Adrenal gland (tissue), 12 donors: ENCODE data around the gene PBX3. TPM values are rescaled to one million over a fixed set of nuclear protein-coding genes. Genes with fewer than 3 reads are reported as not detected.
A peak's percentile ranks its signal among the peaks of the same experiment; 100 is the strongest.

ENCODE experiments used
- DNase-seq, 7 donors: peaks; one replicate each; pipeline ENCODE4 v3.0.0-alpha.2; 2019 to 2020
- H3K27ac ChIP-seq, 5 donors: fragments of 200-600 bp; sonication (generic) in 4 of 5; 1 replicate in 3 of 5; 2 replicates in 2 of 5; pipeline versions ENCODE4 v1.5.1 to v1.8.0; 2016 to 2020; ENCODE audit warnings: mild to moderate bottlenecking in 1 of 5
- H3K27me3 ChIP-seq: fragments of 200-600 bp; 2 replicates; pipeline ENCODE4 v1.8.0; 2021
- H3K36me3 ChIP-seq, 2 donors: fragments of 200-600 bp; replicated peaks in 1 of 2; 1 replicate in 1 of 2; 2 replicates in 1 of 2; pipeline versions ENCODE4 v1.5.1 to v1.8.0; 2018 to 2022
- H3K4me1 ChIP-seq, 2 donors: fragments of 200-600 bp; replicated peaks in 1 of 2; 1 replicate in 1 of 2; 2 replicates in 1 of 2; pipeline versions ENCODE4 v1.5.1 to v1.8.0; 2018 to 2021
- H3K4me3 ChIP-seq, 4 donors: fragments of 200-600 bp; sonication (generic) in 3 of 4; one replicate each; pipeline ENCODE4 v1.5.1; 2016 to 2018
- H3K9me3 ChIP-seq, 3 donors: fragments of 200-600 bp; sonication (generic) in 1 of 3; replicated peaks in 1 of 3; 1 replicate in 2 of 3; 2 replicates in 1 of 3; pipeline versions ENCODE4 v1.5.1 to v1.8.0; 2016 to 2021
- CTCF ChIP-seq, 6 experiments: fragments of 450-650 bp in 4 of 6; fragments of 200-600 bp in 2 of 6; sonication (generic) in 1 of 6; IDR thresholded peaks; 1 replicate in 5 of 6; 2 replicates in 1 of 6; pipeline versions ENCODE4 v1.5.1 to v1.8.0; 2016 to 2021; ENCODE audit warnings: antibody characterized with exemption in 6 of 6, mild to moderate bottlenecking in 2 of 6, moderate library complexity in 1 of 6
- POLR2A ChIP-seq, 2 donors: fragments of 450-650 bp; IDR thresholded peaks; one replicate each; pipeline ENCODE4 v1.6.1; 2017; ENCODE audit warnings: antibody characterized with exemption in 2 of 2, mild to moderate bottlenecking in 2 of 2, moderate library complexity in 1 of 2
- WGBS, 4 donors: extraction: QIAGEN DNeasy Blood & Tissue Kit in 2 of 4; methylation state at CpG; one replicate each; pipeline versions ENCODE4 v1.1.5 to v1.1.7; 2013 to 2017; 5-methylcytosine and 5-hydroxymethylcytosine counted together
- intact Hi-C, 2 donors: fragments of 100-400 bp; cut with DNase I; formaldehyde crosslinking; loops; one replicate each; pipeline versions ENCODE4 v1.14.1 to v1.15.0; 2022 to 2023
- polyA plus RNA-seq, 3 donors: library from polyadenylated mRNA; stranded (reverse); fragments of 200-250 nt in 2 of 3; fragments of 350-450 nt in 1 of 3; fragmentation: Illumina TruSeq in 1 of 3; extraction: RNeasy Lipid Tissue Mini Kit (QIAGEN cat#74804) in 1 of 3; gene quantifications; one replicate each; pipeline ENCODE4 v1.2.3, GENCODE V29; 2013 to 2014
- total RNA-seq, 9 donors: library from RNA; depleted of rRNA in 4 of 9; stranded (reverse); fragments of >200 nt in 4 of 9; fragments of 120-200 nt in 1 of 9; fragmentation: NEBNext Ultra II Directional in 1 of 9; extraction: Animal tissue kit (Norgen Biotek cat#: 25700) in 1 of 9; gene quantifications; one replicate each; pipeline versions ENCODE4 v1.1.0 to v1.2.4, GENCODE V29; 2013 to 2023
- donor health status: healthy with polysubstance abuse.
- donor health status: Bipolar disorder and iron deficiency.
- donor health status: DM: yes; HTN: yes; CAD: no.
- donor health status: DM: no; HTN: no; CAD: no.
- donor health status: DM: no; HTN: no; CAD: no.
- donor health status: DM: yes; HTN: yes; CAD: no.

The PBX3 gene
- total and polyA plus RNA-seq, 12 donors = 18.3 to 231 (median 133) TPM

- intact Hi-C loops = loop anchor here in 1 of 2 donors (5.0 kb wide), 2 partner anchors 77 to 333 kb away; no protein-coding TSS in a partner anchor
- Histone ChIP-seq H3K27ac (no peak overlapping the region), H3K9me3 (no peaks in the 10 kb centered on the region)
Observed at GRCh38 chr9:125745018-125745417, 2.2 kb upstream of the PBX3 start.

GRCh38 chr9:125745682-125746016, 1.5 kb upstream of the PBX3 start:
- no peaks in the 10 kb centered on the region for H3K27me3 ChIP-seq
- H3K27ac ChIP-seq = peak overlapping the region in 3 of 5 donors; percentile 77 to 91 (median 83)
- intact Hi-C loops = loop anchor here in 1 of 2 donors (5.0 kb wide), 2 partner anchors 77 to 333 kb away; no protein-coding TSS in a partner anchor
- H3K4me1 ChIP-seq = peaks cover 6 to 22% of the 10 kb centered on the region in 2 donors
- TF ChIP-seq CTCF (IDR thresholded peaks at IDR 0.05) (no peak), POLR2A (IDR thresholded peaks at IDR 0.05) (no peak)
- no peak for DNase-seq
- peak overlapping the region in 2 of 4 donors; percentile 36 to 80 for H3K4me3 ChIP-seq
- WGBS, 4 donors = 20 to 24% (median 23%) methylated on average over 6 of the region's 6 CpGs
- no peaks in the 10 kb centered on the region for H3K36me3 ChIP-seq
- no peaks in the 10 kb centered on the region for H3K9me3 ChIP-seq

More at GRCh38 chr9:125745018-125745417, 2.2 kb upstream of the PBX3 start:
- H3K4me1 ChIP-seq = peaks cover 0 to 16% of the 10 kb centered on the region in 2 donors
- no peaks in the 10 kb centered on the region for H3K27me3 ChIP-seq
- DNase-seq = no peak
- no peak for TF ChIP-seq CTCF (IDR thresholded peaks at IDR 0.05)
- TF ChIP-seq POLR2A (IDR thresholded peaks at IDR 0.05) = no peak
- no peak overlapping the region for H3K4me3 ChIP-seq
- H3K36me3 ChIP-seq = no peaks in the 10 kb centered on the region
- WGBS, 4 donors = 50 to 67% (median 60%) methylated on average over 1 of the region's 1 CpG

- TF ChIP-seq POLR2A (IDR thresholded peaks at IDR 0.05) = peak in 1 of 2 donors; percentile 77
- TF ChIP-seq CTCF (IDR thresholded peaks at IDR 0.05) = no peak
Observed at GRCh38 chr9:125746017-125746773, 978 bp upstream of the PBX3 start.

GRCh38 chr9:125746774-125747052, 460 bp upstream of the PBX3 start:
- intact Hi-C loops = loop anchor here in 1 of 2 donors (5.0 kb wide), 2 partner anchors 76 to 334 kb away; no protein-coding TSS in a partner anchor

More at GRCh38 chr9:125746017-125746773, 978 bp upstream of the PBX3 start:
- intact Hi-C loops = loop anchor here in 1 of 2 donors (5.0 kb wide), 2 partner anchors 76 to 334 kb away; no protein-coding TSS in a partner anchor
- peak; percentile 95 to 98 (median 96) for DNase-seq
- H3K4me3 ChIP-seq = peak overlapping the region in 2 of 4 donors; percentile 36 to 80
- H3K9me3 ChIP-seq = no peaks in the 10 kb centered on the region
- no peaks in the 10 kb centered on the region for H3K27me3 ChIP-seq
- no peaks in the 10 kb centered on the region for H3K36me3 ChIP-seq
- H3K4me1 ChIP-seq = peaks cover 11 to 27% of the 10 kb centered on the region in 2 donors
- WGBS, 4 donors = 1% methylated on average over 23 to 78 of the region's 79 CpGs
- peak overlapping the region; percentile 37 to 91 (median 77) for H3K27ac ChIP-seq

More at GRCh38 chr9:125746774-125747052, 460 bp upstream of the PBX3 start:
- Histone ChIP-seq H3K36me3 (no peaks in the 10 kb centered on the region), H3K27me3 (no peaks in the 10 kb centered on the region), H3K9me3 (no peaks in the 10 kb centered on the region), H3K4me1 (peaks cover 15 to 32% of the 10 kb centered on the region in 2 donors), H3K27ac (peak overlapping the region in 4 of 5 donors; percentile 64 to 91 (median 80)), H3K4me3 (peak overlapping the region in 1 of 4 donors; percentile 80)
- no peak for DNase-seq
- WGBS, 4 donors = 0 to 1% (median 1%) methylated on average over 3 to 46 of the region's 46 CpGs; no CpG with 5 or more reads in 1 of the 4 donors
- TF ChIP-seq POLR2A (IDR thresholded peaks at IDR 0.05) (peak in 1 of 2 donors; percentile 19), CTCF (IDR thresholded peaks at IDR 0.05) (no peak)
